ENCODE data around the gene SEC62.

SEC62 gene

GRCh38 chr3:169966951-169967915, 626 bp downstream of the SEC62 start:
- DNase-seq, result peak in 38 of 58 donors; percentile 23 to 81 (median 58)

- DNase-seq, result no peak
Observed at GRCh38 chr3:169968224-169968885, 1.7 kb downstream of the SEC62 start.

- no peak for DNase-seq
Observed at GRCh38 chr3:169969174-169970095, 2.8 kb downstream of the SEC62 start.

- DNase-seq, result no peak
Observed at GRCh38 chr3:169970847-169971246, 4.2 kb downstream of the SEC62 start.

DNA sequence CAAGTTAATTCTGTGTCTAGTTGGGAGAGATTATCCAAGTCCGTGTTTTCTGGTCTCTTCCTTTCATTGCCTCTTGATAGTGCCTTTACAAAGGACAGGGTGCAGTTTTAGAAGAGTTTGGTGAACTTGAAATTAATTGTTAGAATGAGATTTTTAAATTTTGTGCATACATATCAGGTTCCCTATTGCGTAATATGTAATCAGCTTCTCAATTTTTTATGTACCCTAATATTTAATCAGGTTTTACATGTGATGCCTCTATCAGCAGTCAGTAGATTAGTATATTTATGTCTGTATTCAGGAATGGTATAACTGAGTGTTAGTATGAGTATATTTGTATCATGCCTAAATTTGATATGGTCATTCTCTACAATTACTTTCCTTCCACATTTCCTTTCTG, 4.9 kb downstream of the SEC62 start:
- DNase-seq, result no peak

- DNase-seq, result no peak
Observed at GRCh38 chr3:169980055-169980454, 13.4 kb downstream of the SEC62 start.

DNA sequence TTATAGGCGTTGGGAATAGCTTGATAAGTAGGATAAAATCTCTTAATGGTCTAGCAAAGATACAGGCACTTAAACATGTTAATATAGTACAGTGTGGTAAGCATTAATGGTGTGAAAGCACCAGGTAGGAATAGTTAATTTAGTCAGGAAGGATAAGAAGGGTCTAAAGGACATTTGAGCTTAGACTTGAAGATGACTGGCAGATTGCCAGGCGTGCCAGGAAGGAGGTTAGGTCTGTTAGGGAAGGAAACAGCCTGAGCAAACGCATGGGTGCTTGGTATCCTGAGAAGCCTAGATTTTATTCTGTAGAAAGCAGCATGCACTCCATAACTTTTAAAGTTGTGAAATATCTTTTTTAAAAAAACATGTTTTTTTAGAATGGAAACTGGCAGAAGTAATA, 17.7 kb downstream of the SEC62 start:
- DNase-seq, result no peak

DNA sequence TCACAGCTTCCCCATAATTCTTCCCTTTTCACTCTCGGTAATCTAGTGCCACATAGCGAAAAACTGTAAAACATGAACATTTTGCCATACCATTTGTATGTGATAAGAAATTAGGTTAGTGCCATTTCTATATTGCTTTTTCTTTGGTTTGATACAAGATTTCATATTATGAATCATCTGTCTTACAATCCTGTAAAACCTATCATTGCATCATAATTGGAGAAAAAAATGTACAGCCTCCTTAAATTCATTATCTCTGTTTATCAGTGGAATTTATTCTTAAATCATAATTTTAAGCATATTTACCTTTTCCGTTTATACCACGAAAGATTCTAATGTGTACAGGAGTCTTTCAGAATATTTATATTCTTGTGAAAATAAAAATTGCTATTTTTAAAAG, 23.8 kb downstream of the SEC62 start:
- no peak for DNase-seq

- DNase-seq, result no peak
Observed at GRCh38 chr3:169992156-169992555, 25.5 kb downstream of the SEC62 start.

DNA sequence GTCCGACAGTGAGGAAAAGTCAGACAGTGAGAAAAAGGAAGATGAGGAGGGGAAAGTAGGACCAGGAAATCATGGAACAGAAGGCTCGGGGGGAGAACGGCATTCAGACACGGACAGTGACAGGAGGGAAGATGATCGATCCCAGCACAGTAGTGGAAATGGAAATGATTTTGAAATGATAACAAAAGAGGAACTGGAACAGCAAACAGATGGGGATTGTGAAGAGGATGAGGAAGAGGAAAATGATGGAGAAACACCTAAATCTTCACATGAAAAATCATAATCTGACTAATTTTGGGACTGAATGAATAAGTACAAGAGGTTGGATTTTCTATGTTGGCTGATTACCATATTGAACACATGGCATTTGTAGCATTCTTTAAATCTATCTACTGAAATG, 26.2 kb downstream of the SEC62 start:
- DNase-seq, result no peak

GRCh38 chr3:169993761-169994160, 27.2 kb downstream of the SEC62 start:
- DNase-seq, result no peak

GRCh38 chr3:169996063-169996462, 29.5 kb downstream of the SEC62 start:
- DNase-seq, result no peak

- DNase-seq, result no peak
Observed at GRCh38 chr3:169998668-169999131, 32.1 kb downstream of the SEC62 start.

GRCh38 chr3:169999433-169999832, 32.8 kb downstream of the SEC62 start:
- no peak for DNase-seq

DNA sequence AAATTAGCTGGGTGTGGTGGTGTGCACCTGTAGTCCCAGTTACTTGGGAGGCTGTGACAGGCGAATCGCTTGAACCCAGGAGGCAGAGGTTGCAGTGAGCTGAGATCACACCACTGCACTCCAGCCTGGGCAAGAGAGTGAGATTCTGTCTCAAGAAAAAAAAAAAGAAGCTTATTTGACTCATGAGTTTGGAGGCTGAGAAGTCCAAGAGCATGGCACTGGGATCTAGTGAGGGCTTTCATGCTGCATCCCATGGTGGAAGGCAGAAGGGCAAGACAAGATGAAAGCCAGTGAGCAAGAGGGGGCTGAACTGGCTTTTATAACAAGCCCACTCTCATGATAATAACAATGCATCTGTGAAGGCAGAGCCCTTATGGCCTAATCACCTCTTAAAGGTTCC, 33.4 kb downstream of the SEC62 start:
- DNase-seq, result no peak

GRCh38 chr3:170002231-170002630, 35.6 kb downstream of the SEC62 start:
- no peak for DNase-seq

- DNase-seq, result no peak
Observed at GRCh38 chr3:170002879-170003278, 36.3 kb downstream of the SEC62 start.

DNA sequence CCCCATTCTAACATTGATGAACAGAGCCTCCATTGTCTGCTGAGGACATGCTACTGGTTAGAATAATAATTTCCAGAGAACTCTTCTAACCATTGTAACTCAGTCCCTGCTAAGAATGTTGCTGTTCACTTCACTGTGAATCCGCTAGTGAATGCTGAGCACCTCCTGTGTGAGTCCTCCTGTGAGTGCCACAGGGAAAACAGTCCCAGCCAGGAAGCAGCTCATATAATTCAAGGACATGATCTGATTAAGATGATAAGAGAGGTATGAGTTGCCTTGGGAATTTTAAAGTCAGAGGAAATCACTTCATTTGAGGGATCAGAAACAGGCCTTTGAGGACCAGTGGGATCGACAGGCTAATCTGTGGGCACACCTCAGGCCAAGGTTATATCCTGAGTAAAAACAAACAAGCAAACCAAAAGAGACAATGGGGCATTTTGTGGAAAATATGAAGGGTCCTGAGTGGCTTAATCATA, 37.3 kb downstream of the SEC62 start:
- no peak for DNase-seq

DNA sequence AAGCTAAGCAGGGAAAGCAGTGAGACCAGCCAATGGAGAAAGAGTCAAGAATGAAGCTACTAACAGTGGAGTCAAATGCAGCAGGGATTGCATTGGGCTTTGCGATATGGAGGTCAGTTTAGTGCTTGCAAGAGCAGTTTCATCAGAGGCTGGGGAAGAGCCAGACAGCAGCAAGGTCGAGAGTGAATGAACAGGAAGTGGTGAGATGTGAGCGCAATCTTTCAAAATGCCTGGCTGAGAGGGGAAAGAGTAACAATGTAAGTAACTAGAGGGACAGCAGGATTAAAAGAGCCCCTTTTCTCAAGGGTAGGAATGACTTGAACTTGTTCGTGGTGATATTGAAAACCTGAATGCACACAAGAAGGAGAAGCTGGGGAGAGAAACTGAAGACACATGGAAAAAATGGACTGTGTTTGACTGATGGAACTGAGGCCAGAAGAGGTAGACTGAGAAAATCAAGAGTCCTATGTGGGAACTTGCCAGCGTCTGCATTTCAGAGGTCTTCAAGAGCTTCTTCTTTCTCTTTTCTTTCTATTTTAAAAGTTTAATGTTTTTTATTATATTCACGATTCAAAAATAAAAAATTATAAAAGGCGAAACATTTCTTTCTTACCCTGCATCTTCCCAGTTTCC, 40.5 kb downstream of the SEC62 start:
- DNase-seq, result peak in 1 of 58 donors; percentile 10

DNA sequence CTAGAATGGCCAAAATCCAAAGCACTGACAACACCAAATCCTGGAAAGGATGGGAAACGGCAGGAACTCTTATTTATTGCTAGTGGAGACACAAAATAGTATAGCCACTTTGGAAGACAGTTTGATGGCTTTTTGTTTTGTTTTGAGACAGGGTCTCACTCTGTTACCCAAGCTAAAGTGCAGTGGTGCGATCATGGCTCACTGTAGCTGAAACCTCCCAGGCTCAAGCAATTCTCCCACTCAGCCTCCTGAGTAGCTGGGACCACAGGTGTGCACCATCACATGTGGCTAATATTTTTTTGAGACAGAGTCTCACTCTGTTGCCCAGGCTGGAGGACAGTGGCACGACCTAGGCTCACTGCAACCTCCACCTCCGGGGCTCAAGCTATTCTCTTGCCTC, 43.9 kb downstream of the SEC62 start:
- DNase-seq, result no peak
